WERI-Rb-1 (cell line): ENCODE data around the gene TCOF1.

Experiments
- DNase-seq: peaks from one replicate; pipeline ENCODE4 v3.0.0-alpha.2; 2020
- H3K27ac ChIP-seq: fragments of 250-450 bp; sonication (Bioruptor Pico); 2 replicates; pipeline ENCODE4 v1.5.1; 2020; ENCODE audit warnings: mild to moderate bottlenecking, moderate library complexity
- H3K27me3 ChIP-seq: fragments of 250-450 bp; sonication (Bioruptor Pico); 2 replicates; pipeline ENCODE4 v1.5.1; 2021; ENCODE audit warnings: mild to moderate bottlenecking, low read depth, moderate library complexity; ENCODE audit not compliant: insufficient read depth, severe bottlenecking
- H3K36me3 ChIP-seq: fragments of 250-450 bp; sonication (Bioruptor Pico); 2 replicates; pipeline ENCODE4 v1.5.1; 2020; ENCODE audit warnings: mild to moderate bottlenecking, moderate library complexity
- H3K4me3 ChIP-seq: 2 replicates; pipeline ENCODE4 v1.5.1; 2011; ENCODE audit warnings: low read depth, mild to moderate bottlenecking, control low read depth, low read length
- H3K9me3 ChIP-seq: fragments of 250-450 bp; sonication (Bioruptor Pico); 2 replicates; pipeline ENCODE4 v1.5.1; 2021; ENCODE audit warnings: mild to moderate bottlenecking, moderate library complexity; ENCODE audit not compliant: severe bottlenecking
- TF ChIP-seq, protein P1 (sequence below): IDR thresholded peaks from 2 replicates; pipeline ENCODE4 v1.5.1; 2011; ENCODE audit warnings: low read depth, mild to moderate bottlenecking, control low read depth, inconsistent platforms, low read length

The TCOF1 gene

DNA sequence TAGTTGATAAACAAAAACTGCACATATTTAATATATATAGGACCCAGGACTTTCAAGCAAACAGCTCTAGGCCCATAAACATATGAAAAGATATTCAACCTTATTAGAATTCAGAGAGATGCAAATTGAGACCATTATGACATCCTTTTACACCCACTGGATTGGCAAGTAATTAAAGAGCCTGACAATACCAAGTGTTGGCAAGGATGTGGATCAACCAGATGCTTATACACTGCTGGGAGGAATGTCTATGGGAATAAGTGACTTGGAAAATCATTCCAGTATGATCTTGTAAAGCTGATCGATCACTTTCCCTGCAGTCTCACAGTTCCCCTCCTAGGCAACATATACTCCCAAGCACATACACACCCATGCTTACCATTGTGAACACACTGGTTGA lies 15.5 kb upstream of the TCOF1 start:
- no peak overlapping the region; the same call in 1 of the 2 replicates for H3K27ac ChIP-seq
- H3K4me3 ChIP-seq = no peak overlapping the region

DNA sequence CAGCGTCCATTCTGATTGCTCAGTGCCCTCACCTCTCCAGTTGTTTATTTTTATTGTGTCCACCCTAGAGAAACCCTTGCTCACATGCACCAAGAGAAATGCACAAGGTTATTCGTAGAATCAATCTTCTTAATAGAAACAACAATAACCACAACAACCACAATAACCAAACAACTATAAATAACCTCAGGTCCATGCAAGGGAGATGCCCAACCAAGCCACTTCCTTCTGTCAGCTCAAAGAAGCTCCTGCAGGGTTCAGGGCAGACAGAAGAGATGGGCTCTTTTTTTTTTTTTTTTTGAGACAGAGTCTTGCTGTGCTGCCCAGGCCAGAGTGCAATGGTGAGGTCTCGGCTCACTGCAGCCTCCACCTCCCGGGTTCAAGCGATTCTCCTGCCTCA lies 14.9 kb upstream of the TCOF1 start:
- Histone ChIP-seq H3K27ac (no peak overlapping the region), H3K9me3 (peaks cover 2% of the 10 kb centered on the region), H3K4me3 (no peak overlapping the region), H3K36me3 (no peaks in the 10 kb centered on the region), H3K27me3 (no peaks in the 10 kb centered on the region)
- TF ChIP-seq, protein P1, sequence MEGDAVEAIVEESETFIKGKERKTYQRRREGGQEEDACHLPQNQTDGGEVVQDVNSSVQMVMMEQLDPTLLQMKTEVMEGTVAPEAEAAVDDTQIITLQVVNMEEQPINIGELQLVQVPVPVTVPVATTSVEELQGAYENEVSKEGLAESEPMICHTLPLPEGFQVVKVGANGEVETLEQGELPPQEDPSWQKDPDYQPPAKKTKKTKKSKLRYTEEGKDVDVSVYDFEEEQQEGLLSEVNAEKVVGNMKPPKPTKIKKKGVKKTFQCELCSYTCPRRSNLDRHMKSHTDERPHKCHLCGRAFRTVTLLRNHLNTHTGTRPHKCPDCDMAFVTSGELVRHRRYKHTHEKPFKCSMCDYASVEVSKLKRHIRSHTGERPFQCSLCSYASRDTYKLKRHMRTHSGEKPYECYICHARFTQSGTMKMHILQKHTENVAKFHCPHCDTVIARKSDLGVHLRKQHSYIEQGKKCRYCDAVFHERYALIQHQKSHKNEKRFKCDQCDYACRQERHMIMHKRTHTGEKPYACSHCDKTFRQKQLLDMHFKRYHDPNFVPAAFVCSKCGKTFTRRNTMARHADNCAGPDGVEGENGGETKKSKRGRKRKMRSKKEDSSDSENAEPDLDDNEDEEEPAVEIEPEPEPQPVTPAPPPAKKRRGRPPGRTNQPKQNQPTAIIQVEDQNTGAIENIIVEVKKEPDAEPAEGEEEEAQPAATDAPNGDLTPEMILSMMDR = no peak
- no peak for DNase-seq

More for the DNA sequence above, 15.5 kb upstream of the TCOF1 start:
- Histone ChIP-seq H3K27me3 (no peaks in the 10 kb centered on the region), H3K36me3 (no peaks in the 10 kb centered on the region), H3K9me3 (peaks cover 3% of the 10 kb centered on the region)
- TF ChIP-seq, protein P1 = no peak
- DNase-seq = no peak

DNA sequence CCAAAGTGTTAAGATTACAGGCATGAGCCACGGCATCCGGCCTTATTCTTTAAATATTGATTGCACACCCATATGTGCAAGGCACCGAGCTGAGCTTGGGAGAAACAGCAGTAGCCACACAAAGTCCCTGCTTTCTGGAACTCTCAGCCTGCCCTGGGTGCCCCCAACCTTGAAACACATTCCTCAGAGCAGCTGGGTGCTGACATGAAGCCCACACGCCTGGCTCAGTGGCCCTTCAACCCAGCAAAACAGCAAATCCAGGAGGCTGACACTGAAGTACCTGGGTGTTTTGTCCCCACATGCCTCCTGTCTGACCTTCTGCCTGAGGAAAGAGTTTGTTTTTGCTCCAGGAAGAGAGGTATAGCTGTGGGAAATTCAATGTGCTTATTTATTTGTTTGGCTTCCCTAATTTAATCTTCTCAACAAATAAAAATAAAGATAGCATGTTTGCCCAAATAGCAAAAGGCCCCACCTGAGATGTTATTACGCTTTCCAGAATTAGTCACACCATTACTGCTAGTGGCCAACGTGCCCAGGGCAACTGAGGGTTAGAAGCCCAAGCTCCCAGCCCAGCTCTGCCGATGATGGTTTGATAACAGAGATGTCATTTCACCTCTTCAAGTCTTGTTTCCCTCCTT lies 13.4 kb upstream of the TCOF1 start:
- no peaks in the 10 kb centered on the region for H3K27me3 ChIP-seq
- H3K36me3 ChIP-seq = no peaks in the 10 kb centered on the region
- H3K4me3 ChIP-seq = no peak overlapping the region
- DNase-seq = peak; percentile 40
- H3K27ac ChIP-seq = peak overlapping the region; percentile 30
- TF ChIP-seq, protein P1 = no peak
- no peaks in the 10 kb centered on the region for H3K9me3 ChIP-seq

DNA sequence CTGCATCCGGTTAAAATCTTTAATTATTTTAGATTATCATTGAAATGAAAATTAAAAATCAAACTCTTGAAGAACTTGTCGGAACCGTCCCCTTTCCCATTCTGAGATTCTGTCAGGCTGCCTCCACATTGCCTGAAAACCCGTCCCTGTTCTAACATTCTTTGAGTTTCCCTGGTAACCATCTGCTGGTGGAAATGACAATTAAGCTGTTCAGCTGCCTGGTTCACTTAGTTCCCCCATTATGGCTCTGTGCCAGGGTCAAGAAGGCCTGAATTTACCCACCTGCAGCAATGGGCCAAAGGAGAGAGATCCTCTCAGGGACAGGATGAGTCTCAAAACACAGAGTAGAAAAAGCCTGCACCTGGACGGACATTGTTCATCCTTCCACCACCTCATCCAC lies 11.8 kb upstream of the TCOF1 start:
- Histone ChIP-seq H3K36me3 (no peaks in the 10 kb centered on the region), H3K27me3 (no peaks in the 10 kb centered on the region), H3K4me3 (no peak overlapping the region), H3K9me3 (no peaks in the 10 kb centered on the region), H3K27ac (no peak overlapping the region)
- TF ChIP-seq, protein P1 = no peak
- no peak for DNase-seq

DNA sequence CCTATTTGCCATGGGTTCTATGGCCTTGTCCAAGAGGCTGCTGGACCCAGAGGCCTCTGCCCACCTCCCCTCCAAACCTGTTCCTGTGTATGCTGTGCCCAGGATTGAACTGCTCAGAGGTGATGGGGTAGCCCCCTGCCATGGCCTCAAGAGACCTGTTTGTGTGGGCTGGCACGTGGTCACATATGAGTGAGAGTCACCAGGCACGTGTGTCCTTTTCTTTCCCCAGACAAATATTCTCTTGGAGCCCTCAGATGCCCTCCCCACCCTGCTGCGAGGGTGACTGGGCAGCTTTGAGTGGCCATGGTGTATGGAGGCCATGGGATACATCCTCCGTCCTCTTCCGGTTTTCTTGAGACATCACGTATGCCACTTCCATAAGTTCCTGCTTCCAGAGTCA lies 10.9 kb upstream of the TCOF1 start:
- DNase-seq = no peak
- TF ChIP-seq, protein P1 = no peak
- Histone ChIP-seq H3K27me3 (no peaks in the 10 kb centered on the region), H3K4me3 (no peak overlapping the region), H3K36me3 (no peaks in the 10 kb centered on the region), H3K27ac (no peak overlapping the region), H3K9me3 (no peaks in the 10 kb centered on the region)

DNA sequence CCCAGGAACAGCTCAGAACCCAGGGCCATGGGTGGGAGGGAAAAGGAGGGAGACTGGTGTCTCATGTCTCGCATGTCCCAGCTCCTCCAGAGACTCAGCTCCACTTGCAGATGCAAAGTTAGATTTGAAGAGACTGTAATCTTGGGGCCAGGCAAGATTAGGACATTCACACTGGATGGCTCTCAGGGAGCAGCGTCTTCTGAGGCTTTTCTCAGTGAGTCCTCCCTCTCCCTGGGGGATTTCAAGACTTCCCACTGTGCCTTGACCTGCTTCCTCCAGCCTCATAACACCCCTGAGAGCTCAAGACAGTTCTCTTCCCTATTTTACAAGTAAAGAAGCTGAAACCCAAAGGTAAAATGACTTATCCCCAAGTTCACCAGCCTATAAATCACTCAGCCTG lies 10.5 kb upstream of the TCOF1 start:
- H3K36me3 ChIP-seq = no peaks in the 10 kb centered on the region
- peak; percentile 34 for DNase-seq
- H3K27me3 ChIP-seq = no peaks in the 10 kb centered on the region
- peak overlapping the region; percentile 35 for H3K27ac ChIP-seq
- H3K9me3 ChIP-seq = no peaks in the 10 kb centered on the region
- H3K4me3 ChIP-seq = no peak overlapping the region
- TF ChIP-seq, protein P1 = no peak
